A673 (cell line): ENCODE results near the gene LBHD2.

Experiments used
- EZH2 ChIP-seq: fragments of 200-600 bp; sonication (generic); IDR thresholded peaks from 2 replicates; pipeline ENCODE4 v1.6.1; 2017; ENCODE audit warnings: borderline replicate concordance, low read depth, mild to moderate bottlenecking, mixed read lengths, antibody characterized with exemption, low read length; ENCODE audit not compliant: poor library complexity, severe bottlenecking
- TF ChIP-seq, protein P1 (sequence below): fragments of 300-800, 200-600 bp; sonication (generic); conservative IDR thresholded peaks from 2 replicates; pipeline ENCODE4 v1.5.1; 2017; ENCODE audit warnings: low read depth, mild to moderate bottlenecking, antibody characterized with exemption, low read length, moderate library complexity, mixed read lengths

GRCh38 chr14:103113303-103113702 lies 29.3 kb downstream of the LBHD2 start:
- TF ChIP-seq, protein P1, sequence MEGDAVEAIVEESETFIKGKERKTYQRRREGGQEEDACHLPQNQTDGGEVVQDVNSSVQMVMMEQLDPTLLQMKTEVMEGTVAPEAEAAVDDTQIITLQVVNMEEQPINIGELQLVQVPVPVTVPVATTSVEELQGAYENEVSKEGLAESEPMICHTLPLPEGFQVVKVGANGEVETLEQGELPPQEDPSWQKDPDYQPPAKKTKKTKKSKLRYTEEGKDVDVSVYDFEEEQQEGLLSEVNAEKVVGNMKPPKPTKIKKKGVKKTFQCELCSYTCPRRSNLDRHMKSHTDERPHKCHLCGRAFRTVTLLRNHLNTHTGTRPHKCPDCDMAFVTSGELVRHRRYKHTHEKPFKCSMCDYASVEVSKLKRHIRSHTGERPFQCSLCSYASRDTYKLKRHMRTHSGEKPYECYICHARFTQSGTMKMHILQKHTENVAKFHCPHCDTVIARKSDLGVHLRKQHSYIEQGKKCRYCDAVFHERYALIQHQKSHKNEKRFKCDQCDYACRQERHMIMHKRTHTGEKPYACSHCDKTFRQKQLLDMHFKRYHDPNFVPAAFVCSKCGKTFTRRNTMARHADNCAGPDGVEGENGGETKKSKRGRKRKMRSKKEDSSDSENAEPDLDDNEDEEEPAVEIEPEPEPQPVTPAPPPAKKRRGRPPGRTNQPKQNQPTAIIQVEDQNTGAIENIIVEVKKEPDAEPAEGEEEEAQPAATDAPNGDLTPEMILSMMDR = no peak
- no peak for TF ChIP-seq EZH2
